ENCODE results near the gene CDHR1. TPM values are rescaled to one million over a fixed set of nuclear protein-coding genes. Genes with fewer than 3 reads are reported as not detected.
"Not testable (repeated sequence)": the region's sequence is repeated elsewhere in the genome, so short reads cannot be mapped to it uniquely, and the experiment has no call there.

CDHR1 gene
- total and polyA plus RNA-seq, 3 donors from 2014 or later: 0.19 to 0.67 (median 0.39) TPM

DNA sequence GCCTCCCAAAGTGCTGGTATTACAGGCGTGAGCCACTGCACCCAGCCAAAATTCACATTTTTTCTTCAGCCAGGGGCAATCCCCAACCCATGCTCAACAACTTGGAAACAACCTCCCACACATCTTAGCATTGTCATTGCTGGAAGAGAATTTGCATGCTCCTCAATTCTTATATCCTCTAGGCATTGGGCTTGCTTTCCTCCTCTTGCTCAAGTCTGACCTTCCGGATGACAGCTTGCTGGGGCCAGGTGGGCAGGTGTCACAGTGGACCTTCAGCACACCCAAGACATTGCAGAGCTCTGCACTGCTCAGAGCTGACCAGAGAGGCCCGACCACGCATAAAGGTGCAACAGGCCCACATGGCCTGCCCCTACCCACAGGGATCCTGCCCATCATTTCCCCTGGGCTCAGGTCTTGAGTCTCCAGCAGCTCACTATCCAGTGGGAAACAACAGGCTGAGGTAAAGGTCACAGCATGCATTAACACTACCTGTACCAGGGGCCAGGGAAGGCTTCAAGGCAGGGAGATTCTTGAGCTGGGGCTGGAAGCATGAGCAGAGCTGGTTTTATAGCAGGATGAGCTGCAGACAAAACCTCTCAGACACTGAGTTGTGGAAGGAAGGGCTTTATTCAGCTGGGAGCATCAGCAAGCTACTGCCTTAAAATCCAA is 27.6 kb upstream of the CDHR1 start:
- Histone ChIP-seq H3K9me3 (no peaks in the 10 kb centered on the region), H3K27me3 (no peaks in the 10 kb centered on the region), H3K4me1 (no peaks in the 10 kb centered on the region), H3K27ac (no peak overlapping the region), H3K36me3 (ENCODE audit: low read depth, missing control alignments) (no peaks in the 10 kb centered on the region), H3K4me3 (no peak overlapping the region)
- WGBS, 2 donors: 88 to 90% methylated on average over 2 to 4 of the region's 4 CpGs
- intact Hi-C loops (cut with DNase I; ENCODE audit: low total_unique reads): no loop called here
- no peak for TF ChIP-seq POLR2A (IDR thresholded peaks at IDR 0.05)
- TF ChIP-seq, protein P1, sequence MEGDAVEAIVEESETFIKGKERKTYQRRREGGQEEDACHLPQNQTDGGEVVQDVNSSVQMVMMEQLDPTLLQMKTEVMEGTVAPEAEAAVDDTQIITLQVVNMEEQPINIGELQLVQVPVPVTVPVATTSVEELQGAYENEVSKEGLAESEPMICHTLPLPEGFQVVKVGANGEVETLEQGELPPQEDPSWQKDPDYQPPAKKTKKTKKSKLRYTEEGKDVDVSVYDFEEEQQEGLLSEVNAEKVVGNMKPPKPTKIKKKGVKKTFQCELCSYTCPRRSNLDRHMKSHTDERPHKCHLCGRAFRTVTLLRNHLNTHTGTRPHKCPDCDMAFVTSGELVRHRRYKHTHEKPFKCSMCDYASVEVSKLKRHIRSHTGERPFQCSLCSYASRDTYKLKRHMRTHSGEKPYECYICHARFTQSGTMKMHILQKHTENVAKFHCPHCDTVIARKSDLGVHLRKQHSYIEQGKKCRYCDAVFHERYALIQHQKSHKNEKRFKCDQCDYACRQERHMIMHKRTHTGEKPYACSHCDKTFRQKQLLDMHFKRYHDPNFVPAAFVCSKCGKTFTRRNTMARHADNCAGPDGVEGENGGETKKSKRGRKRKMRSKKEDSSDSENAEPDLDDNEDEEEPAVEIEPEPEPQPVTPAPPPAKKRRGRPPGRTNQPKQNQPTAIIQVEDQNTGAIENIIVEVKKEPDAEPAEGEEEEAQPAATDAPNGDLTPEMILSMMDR (IDR thresholded peaks at IDR 0.05): no peak
- DNase-seq: no peak

DNA sequence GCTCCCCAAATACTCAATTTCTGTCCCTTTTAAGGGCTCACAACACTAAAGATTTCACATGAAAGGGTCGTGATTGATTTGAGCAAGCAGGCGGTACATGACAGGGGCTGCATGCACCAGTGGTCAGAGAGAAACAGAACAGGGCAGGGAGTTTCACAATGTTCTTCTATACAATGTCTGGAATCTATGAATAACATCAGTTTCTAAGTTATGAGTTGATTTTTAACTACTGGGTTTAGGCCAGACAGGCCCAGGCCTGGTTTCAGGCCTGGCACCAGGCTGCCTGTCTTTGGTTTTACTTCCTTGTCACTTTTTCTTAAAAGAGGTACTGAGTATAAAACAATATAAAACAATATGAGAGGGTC is 27.1 kb upstream of the CDHR1 start:
- H3K4me1 ChIP-seq; H3K4me3 ChIP-seq; DNase-seq; H3K27ac ChIP-seq; H3K36me3 ChIP-seq (ENCODE audit: low read depth, missing control alignments); intact Hi-C loops (cut with DNase I; ENCODE audit: low total_unique reads); H3K27me3 ChIP-seq; H3K9me3 ChIP-seq: not testable (repeated sequence)
- WGBS, 2 donors: 82 to 93% methylated on average over 2 of the region's 2 CpGs

DNA sequence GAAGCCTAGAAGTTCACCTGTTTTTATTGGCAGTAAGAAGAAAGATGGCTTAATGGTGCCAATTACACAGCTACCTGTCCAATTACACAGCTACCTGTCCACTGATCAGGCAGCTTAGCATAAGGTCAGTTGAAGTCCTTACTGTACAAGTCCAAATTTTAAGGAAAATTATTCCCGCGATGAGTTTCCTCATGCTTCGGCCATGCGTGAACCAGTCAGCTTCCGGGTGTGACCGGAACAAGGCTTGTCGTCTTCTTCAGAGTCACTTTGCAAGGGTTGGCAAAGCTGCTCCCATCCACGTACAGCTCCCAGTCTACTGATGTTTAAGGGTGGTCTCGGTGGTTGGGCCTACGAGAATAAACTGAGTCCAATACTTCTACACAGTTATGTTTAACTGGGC is 26.0 kb upstream of the CDHR1 start:
- H3K4me1 ChIP-seq; H3K9me3 ChIP-seq; H3K27me3 ChIP-seq; DNase-seq; H3K36me3 ChIP-seq (ENCODE audit: low read depth, missing control alignments); H3K27ac ChIP-seq; intact Hi-C loops (cut with DNase I; ENCODE audit: low total_unique reads); H3K4me3 ChIP-seq: not testable (repeated sequence)
- 92 to 97% methylated on average over 10 of the region's 10 CpGs for whole genome bisulfite sequencing, 2 donors

DNA sequence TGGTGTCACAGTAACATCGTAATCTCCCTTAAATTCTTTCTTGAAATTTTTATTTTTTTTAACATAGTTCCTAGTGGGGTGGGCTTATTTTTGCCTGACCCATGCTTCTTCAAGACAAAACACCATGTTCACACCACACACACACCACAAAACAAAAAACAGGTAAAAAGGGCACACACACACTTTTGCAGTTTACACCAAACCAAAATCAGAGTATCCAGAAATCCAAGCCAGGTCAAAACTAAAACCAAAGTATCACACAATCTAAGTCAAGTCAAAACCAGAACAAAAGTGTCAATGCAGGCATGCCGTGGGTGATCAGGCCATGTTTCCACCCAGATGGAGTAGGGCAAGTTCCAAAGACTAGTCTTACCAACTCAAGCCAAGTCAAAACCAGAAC is 23.1 kb upstream of the CDHR1 start:
- H3K4me3 ChIP-seq; intact Hi-C loops (cut with DNase I; ENCODE audit: low total_unique reads); H3K9me3 ChIP-seq; DNase-seq; H3K27me3 ChIP-seq; H3K27ac ChIP-seq; H3K4me1 ChIP-seq; H3K36me3 ChIP-seq (ENCODE audit: low read depth, missing control alignments): not testable (repeated sequence)
- 87 to 92% methylated on average over 2 of the region's 2 CpGs for WGBS, 2 donors

DNA sequence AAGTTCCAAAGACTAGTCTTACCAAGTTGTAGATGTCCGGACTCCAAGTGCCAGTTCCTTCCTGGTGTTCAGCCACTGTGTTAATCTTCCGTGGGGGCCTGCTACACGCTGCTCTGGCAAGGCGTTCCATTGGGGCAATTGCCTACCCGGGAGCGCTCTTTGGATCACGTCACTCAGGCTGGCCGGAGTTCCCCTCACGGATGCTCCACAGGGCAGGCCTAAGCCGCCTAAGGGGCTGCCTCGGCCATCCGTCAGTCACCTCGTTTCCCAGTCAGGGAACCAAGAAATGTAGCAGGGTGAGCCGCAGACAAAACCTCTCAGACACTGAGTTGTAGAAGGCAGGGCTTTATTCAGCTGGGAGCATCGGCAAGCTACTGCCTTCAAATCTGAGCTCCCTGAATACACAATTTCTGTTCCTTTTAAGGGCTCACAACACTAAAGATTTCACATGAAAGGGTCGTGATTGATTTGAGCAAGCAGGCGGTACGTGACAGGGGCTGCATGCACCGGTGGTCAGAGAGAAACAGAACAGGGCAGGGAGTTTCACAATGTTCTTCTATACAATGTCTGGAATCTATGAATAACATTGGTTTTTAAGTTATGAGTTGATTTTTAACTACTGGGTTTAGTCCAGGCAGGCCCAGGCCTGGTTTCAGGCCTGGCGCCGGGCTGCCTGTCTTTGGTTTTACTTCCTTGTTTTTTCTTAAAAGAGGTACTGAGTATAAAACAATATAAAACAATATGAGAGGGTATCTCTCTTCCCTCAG is 22.5 kb upstream of the CDHR1 start:
- intact Hi-C loops (cut with DNase I; ENCODE audit: low total_unique reads); H3K27ac ChIP-seq; H3K9me3 ChIP-seq; H3K36me3 ChIP-seq (ENCODE audit: low read depth, missing control alignments); DNase-seq; H3K27me3 ChIP-seq; H3K4me1 ChIP-seq; H3K4me3 ChIP-seq: not testable (repeated sequence)
- 87 to 88% methylated on average over 21 of the region's 21 CpGs for WGBS, 2 donors

DNA sequence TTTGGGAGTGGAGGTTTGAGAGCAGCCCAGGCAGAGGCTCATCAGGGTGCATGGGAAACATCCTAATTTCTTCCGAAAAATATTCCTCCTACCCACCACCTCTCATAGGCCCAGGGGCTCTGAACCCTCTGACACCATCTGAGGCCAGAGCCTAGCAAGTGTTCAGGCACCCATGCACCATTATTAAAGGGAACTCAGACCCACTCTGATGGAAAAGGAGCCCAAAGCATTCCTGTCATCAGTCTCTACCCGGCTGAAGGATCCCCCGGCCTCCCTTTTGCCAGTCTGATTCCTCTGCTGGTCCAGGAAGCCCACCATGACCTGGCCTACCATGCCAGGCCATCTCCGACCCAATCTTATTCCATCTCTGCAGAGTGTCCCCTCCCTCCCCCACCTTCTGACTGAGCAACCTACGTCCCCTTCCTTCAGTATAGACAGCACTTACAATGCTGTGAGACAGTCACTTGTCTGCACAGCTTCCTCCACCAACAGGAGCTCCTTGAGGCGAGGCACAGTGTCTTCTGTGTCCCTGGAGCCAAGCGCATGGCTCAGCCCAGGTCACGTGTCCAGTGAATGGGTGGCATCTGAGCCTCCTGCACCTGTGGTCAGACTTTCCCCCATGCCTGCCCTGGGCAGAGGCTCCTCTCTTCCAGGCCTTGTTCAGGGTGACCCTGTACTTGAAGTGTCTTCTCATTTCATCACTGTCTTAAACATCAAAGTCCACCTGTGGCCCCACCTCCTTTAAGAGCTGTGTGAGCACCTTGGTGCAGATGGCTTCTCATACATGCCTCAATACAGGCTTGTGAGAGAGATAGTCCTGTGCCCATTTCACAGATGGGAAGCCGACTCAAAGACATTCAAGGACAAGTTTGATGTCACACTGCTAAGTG is 21.6 kb upstream of the CDHR1 start:
- Histone ChIP-seq H3K9me3 (no peaks in the 10 kb centered on the region), H3K36me3 (ENCODE audit: low read depth, missing control alignments) (no peaks in the 10 kb centered on the region), H3K27ac (no peak overlapping the region), H3K4me1 (no peaks in the 10 kb centered on the region), H3K27me3 (no peaks in the 10 kb centered on the region), H3K4me3 (no peak overlapping the region)
- TF ChIP-seq POLR2A (IDR thresholded peaks at IDR 0.05): no peak
- TF ChIP-seq, protein P1 (IDR thresholded peaks at IDR 0.05): no peak
- DNase-seq: no peak
- intact Hi-C loops (cut with DNase I; ENCODE audit: low total_unique reads): no loop called here
- WGBS, 2 donors: 93 to 97% methylated on average over 9 of the region's 9 CpGs
